HG02571 (cell line): ENCODE results near the gene NUDT14.

Source experiments
- ATAC-seq: cut with Tn5 transposase; IDR thresholded peaks from one replicate; pipeline ENCODE4 v1.9.1; 2021; ENCODE audit warnings: mild to moderate bottlenecking, moderate library complexity; ENCODE audit not compliant: unreplicated experiment

NUDT14 gene

DNA sequence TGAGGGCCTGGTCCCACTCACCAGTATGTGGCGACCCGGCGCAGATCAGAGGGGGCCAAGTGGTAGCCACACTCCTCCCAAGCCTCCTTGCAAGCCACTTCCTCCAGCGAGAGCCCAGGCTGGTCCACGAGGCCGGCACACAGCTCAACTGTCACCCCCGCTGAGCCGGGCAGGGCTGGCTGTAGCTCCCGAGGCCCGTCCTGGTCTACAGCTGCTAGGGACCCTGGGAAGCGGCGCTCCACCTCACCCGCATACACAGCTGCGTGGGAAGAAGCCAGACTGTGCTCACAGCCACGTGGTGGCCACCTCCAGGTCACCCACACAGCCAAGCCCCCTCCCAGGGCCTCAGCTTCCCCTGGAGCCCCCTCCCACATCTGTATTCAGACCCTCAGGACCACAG is 4.6 kb downstream of the NUDT14 start:
- ATAC-seq = no peak

DNA sequence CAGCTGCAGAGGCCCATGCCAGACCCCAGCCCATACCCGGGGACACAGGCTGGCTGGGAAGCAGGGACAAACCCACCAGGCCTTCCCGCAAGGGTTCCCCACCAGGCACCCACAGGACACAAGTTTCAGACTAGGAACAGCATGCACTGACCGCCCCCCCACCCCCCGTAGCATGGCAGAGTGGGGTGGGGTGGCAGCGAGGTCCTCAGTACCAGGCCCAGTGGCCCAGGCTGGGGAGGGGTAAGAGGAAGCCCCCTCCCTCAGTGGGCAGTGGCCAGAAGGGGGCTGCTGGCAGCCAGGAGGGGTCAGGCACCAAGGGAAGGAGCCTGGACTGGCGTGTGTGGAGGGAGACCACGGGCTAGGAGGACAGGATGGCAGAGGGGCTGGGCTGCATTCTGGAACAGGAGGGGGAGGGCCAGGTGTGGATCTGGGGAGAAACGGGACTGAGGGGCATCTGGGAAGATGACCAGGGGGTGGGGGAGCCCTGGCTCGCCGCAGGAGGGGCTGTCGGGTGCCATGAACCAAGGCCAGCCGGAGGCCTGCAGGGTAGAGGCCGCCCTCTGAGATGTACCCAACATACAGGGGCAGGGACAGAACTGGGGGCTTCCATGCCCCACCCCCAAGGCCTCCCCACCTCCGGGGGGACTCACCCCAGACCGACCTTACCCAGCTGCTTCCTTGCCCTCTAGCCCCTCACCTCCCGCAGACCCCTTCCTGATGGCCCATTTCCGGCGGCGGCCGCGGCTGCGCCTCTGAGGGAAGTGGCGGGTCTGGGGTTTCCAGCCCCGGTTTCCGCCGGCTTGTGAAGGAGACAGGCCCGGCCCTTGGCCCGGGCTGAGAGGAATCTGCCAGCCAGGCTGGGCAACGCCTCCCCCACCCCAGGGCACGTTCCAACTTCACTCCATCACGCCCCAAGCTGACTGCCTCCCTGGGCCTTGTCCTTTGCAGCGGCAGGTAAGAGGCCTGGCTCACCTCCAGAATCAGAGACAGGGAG is 6.9 kb downstream of the NUDT14 start:
- ATAC-seq = no peak

DNA sequence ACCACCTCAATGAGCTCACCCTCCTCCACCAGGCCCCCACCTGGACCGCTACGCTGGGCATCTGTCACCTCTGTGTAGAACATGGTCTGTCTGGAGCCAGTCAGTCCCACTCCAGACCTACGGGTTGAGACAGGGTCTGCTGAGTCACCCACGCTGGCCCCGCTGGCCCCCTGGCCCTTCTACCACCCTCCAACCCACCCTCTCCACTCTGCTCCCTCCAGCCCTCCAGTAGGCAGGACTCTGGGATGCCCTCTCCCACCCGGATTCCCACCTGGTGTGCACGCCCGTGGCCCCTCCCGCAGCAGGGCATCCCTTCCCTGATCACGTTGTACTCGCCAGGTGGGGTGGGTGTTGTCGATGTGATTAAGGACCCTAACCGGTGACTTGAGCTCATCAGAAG is 8.0 kb downstream of the NUDT14 start:
- no peak for ATAC-seq

DNA sequence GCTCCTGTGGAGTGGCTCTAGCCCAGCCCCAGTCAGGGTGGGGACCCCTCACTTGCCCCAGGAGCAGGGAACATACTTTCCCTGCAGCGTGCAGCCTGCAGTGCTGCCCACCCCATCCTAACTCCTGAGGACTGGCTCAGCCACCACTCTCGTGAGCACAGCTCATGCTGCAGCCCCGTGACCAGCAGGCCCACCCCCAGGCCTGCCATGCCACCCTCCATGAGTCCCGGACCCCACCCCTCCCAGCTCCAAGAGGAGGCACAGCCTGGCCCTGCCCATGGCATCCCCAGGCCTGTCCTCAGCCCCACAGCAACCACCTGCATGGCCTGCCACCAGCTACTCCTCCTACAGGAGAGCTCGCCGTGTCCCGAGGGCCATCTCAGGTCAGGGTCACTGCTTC is 8.6 kb downstream of the NUDT14 start:
- no peak for ATAC-seq

DNA sequence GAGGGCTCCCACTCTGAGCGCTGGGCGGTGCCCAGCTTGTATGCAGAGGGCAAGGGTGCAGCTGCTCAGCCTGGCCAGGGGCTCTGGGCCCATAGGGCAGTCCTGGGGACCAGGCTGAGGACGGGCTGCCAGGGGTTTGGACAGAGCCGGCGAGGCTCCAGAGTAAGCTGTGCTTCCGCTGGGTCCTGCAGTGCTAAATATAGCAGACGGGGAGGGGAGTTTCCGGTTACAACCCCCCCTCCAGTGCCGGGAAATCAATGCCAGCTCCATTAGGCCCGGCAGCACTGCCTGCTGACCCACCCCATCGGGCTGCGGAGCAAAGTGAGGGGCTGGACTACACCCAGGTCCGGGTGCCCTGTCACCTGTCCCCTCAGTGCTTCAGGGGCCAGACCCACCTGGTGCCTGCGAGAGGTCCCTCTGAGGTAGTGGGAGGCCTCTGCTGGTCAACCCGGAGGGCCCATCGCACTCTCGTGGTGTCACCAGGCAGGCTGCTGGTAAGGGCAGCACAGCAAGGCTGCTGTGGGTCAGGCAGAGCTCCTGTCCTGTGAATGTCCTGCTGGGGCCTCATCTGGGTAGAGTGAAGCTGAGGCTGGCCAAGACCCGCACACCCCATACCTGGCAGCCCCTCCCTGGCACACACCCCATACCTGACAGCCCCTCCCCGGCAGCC is 10.0 kb downstream of the NUDT14 start:
- ATAC-seq = no peak

DNA sequence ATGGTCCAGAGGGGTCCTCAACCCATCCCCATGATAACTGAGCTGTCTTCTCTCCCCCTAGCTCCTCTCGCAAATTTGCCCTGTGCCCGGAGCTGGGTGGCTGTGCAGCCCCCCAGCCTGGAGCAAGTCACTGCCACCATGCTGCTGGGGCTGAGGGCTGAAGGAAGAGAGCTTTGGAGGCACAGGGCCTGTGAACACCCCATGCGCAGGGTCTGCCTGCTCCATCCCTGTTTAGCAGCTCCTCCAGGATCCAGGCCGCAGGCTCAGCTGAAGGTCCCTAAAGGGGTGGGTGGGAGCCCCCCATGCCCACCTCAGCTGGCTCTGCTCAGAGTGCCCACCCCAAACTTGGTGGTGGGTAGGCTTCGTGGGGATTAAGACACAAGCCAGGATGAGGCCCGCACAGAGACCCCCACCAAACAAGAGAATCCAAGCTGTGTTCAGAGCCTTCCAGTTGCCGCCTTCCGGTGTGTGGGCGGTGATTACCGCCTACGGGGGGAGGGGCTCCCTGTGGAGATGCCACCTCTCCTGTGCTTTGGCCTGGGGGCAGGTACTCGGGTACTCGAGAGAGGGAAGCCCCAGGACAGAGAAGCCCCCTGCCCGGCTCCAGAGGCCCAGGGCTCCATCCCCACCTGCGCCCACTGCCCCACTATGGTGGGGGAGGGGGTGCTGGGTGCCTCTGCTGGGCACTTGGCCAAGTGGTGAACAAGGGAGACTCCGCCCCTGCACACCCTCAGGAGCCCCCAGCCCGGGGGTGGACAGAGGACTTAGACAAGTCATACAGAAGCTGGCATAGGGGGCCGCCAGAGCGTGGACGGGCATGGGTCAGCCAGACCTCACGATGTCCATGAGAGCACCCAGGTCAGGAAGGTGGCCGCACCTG is 11.1 kb downstream of the NUDT14 start:
- ATAC-seq = no peak

DNA sequence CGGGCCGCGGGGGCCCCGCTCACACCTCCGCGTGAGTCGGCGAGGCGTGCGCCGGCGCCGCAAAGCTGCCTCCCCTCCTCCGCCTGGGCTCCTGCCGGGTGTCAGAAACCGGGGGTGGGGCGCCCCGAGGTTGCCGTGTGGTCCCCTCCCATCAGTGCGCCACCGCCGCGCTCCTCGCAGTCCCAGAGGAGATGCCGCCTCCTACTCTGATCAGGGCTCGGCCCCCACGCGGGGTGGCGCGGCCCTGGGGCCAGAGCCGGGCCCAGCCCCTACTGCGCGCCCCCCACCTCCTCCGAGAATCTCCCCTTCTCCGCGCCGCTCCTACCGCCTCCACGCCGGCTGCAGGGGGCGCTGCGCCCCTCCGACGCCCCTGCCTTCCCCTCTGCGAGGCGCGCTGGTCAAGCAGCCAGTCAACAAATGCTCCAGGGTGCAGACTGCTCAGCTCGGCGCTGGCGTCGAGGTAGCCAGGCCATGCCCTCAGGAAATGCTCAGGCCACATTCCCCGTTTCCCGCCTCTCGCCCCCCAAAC is 12.1 kb downstream of the NUDT14 start:
- ATAC-seq = no peak

DNA sequence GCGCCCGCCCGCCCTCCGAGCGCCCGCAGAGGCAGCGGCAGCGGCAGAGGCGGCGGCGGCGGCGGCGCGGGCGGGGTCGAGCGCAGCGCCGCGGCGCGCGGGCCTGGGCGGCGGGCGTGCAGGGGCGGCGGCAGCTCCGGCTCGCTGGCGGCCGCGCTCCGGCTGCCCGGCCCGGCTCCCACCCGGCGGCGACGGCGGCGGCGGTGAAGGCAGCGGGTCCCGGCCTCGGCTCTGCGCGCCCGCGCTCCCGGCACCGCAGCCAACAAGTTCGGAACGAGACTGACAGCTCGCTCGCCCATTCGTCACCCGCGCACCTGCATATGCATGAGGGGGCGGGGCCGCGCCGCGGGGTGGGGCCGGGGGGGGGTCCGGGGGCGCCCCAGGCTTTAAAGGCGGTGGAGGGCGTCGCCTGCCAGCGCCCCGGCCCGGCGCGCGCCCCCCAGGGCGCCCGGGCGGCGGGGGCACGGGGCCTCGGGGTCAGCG is 12.6 kb downstream of the NUDT14 start, which contains the start of gene JAG2:
JAG2 (minus strand) TSS at position 281 of the 483 bp plus-strand sequence. CDS start 356 bp downstream, outside the sequence.
- no peak for ATAC-seq

DNA sequence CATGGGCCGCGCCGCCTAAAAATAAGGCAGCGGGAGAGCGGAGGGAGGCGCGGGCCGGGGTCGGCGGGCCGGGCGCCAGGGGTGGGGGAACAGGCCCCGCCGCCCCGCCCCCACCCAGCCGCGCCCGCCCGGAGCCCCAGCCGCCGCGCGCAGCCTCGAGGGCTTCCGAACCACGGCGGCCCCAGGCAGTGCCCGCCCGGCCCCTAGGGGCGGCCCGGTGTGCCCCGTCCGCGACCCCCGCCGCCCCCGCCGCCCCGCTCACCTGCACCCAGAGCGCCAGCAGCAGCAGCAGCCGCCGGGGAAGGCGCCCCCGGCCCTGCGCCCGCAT is 13.1 kb downstream of the NUDT14 start:
- no peak for ATAC-seq

DNA sequence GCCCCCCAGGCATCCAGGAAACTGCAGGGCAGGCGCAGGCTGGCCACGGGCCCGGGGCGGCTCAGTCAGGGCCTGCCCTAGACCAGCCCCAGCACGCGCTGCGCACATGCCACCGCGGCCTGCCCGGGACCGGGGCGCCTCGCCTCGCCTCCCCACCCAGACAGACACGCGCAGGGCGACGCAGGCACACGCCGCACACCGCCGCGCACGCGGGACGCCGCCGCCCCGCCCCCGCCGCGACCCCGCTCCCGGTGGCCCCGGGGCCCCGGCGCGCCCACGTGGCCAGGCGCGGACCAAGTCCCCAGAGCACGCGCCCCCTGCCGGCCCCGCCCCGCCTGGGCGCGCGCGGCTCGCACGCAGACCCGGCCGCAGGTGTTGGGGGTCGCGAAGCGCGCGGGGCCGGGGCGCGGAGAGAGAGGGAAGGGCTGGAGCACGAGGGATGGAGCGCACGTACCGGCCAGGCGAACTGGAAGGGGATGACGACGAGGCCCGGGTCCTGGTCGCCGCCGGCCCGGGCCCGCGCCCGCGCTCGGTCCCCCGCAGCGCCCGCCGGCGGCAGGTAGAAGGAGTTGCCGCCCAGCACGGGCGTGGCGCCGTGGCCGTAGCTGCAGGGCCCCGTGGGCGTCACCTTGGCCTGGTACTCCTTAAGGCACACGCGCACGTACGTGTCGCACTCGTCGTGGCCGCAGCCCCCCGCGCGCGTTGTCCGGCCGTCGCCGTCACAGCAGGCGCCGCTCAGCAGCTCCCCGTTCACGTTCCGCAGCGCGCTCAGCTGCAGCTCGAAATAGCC is 13.6 kb downstream of the NUDT14 start:
- no peak for ATAC-seq

DNA sequence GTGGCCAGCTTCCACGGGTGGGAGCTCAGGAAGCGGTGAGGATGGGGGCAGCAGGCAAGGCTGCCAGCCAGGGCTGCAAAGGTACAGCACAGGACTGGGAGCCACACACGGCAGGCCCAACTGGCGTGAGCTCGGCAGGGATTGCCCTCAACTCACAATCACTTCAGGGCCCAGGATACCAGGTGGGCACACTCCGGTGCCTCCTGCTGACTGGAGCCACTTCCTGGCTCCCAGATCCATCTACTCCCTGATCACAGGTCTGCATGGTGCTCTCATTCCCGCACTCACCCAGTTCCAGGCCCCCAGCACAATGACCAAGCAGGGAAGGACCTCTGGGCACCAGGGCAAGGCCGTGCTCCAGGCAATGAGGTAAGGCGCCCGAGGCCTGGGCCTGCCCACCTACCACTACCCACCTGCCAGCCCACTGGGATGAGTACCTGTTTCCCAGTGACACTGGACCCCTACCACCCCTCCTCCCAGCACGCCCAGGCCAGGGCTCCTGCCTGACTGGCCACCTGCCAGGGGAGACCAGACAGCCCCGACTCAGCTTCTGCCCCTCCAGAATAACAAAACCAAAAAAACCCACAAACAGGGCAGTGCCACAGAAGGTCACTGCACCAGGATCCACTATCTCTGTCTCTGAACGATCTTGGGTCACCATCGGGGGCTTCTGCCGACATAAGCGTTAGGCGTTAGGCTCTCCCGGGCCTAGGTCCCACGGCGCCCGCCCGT is 14.4 kb downstream of the NUDT14 start:
- no peak for ATAC-seq

DNA sequence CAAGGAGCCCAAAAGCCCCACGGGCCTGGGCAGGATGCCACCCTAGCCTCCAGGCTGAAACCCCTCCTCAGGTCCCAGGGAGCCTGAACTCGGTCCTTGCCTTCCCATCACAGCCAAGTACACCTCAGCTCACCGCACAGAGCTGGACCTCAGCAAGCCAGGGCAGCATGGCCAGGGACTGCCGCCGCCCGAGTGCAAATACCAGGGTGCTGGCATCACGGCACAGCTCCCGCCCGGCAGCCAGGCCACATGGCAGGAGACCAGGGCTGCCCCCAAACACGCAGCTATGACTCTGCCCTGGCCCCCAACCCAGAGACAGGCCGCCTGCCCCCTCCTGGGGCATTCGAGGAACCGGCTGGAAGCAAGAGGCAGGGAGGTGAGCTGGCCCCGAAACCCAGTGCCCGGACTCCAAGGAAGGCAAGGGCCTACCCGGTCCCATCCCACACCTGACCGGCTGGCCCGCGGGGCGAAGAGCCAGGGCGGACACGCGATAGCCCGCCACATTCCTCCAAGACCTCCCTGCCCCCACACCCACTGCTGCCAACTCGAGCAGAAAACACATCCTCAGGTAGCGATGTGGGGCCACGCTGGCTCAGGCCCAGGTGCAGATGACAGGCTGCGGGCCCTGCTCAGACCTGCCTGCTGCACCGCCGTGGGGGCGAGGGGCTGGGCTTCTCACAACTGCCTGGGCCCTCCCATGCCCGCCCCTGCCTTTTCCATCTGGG is 15.2 kb downstream of the NUDT14 start:
- ATAC-seq = no peak

DNA sequence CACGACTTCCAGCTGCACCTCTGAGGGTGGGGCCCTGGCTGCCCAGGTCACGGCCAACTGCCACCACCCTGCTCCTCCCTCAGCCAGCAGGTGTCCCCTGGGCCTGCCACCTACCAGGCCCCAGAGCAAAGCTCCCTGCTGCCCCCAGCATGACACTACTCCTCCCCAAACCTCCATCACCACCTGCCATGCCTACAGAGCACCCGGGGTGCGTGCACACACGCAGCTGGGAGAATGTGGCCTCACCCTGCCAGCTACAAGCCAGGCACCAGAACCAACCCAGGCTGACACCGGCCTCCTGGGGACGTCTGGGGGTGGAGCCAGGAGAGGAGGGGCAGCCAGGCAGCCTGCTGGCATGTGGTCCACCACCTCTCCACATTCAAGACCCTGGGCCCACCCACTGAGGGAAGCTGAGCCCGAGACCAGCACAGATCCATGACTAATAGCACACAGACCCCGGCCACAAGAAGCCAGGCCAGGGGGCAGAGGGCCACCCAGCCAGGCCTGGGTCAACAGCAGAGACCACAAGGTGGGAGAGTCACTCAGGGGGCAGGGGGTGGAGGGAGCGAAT is 15.9 kb downstream of the NUDT14 start:
- no peak for ATAC-seq

DNA sequence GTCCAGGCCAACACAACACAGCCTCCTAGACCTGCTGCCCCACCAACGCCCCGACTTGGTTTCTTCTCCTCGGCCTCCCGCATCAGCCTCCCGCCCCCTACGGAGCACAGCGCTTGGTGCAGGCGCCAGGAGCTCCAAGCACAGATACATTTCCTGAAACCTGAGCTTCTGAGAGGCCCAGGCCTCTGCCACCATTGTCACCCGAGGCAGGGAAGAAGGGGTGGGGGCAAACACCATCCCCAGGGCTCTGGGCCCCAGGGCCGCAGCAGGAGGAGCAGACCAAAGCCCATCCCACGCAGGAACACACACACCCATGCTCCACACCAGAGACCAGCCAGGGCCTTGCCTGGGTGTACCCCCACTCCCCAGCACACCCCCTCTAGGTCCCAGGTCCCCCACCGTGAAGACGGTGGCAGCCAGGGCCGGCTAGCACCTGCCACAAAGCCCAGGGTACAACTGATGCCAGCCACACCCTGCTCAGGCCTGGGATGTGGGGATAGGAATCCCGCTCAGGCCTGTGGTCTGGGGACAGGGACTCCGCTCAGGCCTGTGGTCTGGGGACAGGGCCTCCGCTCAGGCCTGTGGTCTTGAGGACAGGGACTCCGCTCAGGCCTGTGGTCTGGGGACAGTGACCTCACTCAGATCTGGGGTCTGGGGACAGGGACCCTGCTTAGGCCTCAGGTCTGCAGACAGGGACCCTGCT is 17.9 kb downstream of the NUDT14 start:
- ATAC-seq = no peak

DNA sequence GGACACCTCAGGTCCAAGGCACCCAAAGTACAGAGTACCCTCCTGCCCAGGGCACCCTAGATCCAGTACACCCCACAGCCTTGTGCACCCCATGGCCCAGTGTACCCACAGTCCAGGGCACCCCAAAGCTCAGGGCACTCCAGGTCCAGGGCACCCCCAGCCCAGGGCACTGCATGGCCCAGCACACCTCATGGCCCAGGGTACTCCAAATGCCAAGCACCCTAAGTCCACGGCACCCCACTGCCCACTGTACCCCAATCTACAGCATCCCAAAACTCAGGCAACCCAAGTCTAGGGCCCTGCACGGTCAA is 18.5 kb downstream of the NUDT14 start:
- no peak for ATAC-seq

DNA sequence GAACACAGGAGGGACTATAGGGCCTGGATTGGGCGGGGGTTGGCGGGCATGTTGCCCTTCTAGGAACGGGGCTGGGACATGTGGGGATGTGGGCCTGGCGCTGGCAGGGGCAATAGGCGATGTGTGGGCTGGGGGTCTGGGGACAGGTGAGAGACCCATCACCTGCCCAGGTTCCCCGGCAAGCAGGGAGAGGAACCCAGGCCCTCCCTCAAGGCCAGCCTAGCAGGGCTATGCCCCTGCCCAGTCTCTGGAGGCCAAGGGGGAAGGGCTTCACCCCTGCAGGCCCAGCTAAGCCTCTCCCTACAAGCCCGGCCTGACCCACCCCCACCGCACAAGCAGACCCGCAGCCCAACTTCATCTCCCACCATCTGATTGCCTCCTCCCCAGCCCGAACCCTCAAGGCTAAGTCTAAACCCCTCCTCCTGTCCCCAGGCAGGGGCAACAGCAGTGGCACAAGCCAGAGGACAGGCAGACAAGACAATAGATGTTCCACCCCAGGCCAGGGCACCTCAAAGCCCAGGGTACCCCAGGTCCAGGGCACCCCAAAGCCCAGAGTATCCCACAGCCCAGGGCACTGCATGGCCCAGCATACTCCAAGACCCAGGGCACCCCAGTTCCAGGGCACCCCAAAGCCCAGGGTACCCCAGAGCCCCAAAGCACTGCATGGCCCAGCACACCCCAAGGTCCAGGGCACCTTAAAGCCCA is 19.0 kb downstream of the NUDT14 start:
- no peak for ATAC-seq

DNA sequence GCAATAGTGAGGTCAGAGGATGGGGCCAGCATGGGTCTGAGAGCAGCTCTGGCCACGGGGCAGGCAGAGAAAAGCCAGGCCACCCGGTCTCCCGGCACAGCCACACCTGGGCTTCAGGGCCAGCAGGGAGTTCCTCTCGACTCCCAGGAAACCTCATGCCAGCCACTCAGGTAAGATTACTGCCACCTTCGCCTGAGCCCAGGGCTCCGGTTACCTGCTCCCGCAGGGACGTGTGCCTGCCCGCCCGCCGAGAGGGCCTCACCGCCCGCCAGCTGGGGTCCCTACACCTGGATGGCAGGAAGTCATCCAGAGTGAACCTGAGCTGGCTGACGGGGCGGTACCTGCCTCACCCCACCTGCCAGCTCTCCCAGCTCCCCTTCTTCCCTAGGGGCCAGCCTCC is 19.8 kb downstream of the NUDT14 start:
- ATAC-seq = no peak
